Endometrial microvascular endothelial cells (primary cell): ENCODE data around the gene AAMP. TPM values are rescaled to one million over a fixed set of nuclear protein-coding genes. Genes with fewer than 3 reads are reported as not detected.

Experiments
- in situ Hi-C: cut with HindIII; loops from 2 replicates; pipeline ENCODE4 v1.10.0; 2017; ENCODE audit warnings: low sequenced_read_pairs, low pct_unique_long_range_greater_than_20kb; ENCODE audit errors: inconsistent ontology term
- total RNA-seq: library from RNA; depleted of rRNA; stranded (reverse); fragments of >200 nt; gene quantifications from one replicate; pipeline ENCODE4 v1.2.3, GENCODE V29; 2015; ENCODE audit errors: inconsistent ontology term

AAMP gene
- total RNA-seq, 1 donor from 2014 or later: 117 TPM

DNA sequence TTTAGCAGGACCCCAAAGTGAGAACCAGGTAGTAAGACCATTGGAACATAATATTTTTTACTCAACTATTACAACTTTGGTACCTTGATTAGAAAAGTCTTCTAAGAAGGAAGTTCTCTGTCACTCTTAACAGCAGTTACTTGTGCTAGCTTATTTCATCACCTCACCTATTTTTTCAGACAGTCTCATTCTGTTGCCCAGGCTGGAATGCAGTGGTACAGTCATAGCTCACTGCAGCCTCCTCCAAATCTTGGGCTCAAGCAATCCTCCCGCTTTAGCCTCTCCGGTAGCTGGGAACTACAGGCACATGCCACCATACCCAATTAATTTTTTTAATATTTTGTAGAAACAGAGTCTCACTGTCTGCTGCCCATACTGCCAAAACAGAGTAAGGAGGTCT lies 34.9 kb downstream of the AAMP start:
- in situ Hi-C loops: no loop called here

- in situ Hi-C loops: no loop called here
Measured at GRCh38 chr2:218234521-218234920, 35.4 kb downstream of the AAMP start.

GRCh38 chr2:218233543-218233942 lies 36.4 kb downstream of the AAMP start:
- in situ Hi-C loops: no loop called here

GRCh38 chr2:218230882-218231281 lies 39.1 kb downstream of the AAMP start:
- in situ Hi-C loops: no loop called here

DNA sequence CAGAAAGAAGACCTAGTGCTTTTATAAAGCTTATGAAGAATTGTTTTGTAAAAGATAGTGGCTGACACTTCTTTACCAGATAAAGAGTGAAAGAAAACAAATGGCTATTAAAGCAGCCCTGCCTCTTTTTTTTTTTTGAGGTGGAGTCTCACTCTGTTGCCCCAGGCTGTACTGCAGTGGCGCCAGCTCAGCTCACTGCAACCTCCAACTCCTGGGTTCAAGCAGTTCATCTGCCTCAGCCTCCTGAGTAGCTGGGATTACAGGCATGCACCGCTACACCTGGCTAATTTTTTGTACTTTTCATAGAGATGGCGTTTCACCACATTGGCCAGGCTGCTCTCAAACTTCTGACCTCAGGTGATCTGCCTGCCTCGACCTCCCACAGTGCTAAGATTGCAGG lies 40.1 kb downstream of the AAMP start:
- in situ Hi-C loops: no loop called here

DNA sequence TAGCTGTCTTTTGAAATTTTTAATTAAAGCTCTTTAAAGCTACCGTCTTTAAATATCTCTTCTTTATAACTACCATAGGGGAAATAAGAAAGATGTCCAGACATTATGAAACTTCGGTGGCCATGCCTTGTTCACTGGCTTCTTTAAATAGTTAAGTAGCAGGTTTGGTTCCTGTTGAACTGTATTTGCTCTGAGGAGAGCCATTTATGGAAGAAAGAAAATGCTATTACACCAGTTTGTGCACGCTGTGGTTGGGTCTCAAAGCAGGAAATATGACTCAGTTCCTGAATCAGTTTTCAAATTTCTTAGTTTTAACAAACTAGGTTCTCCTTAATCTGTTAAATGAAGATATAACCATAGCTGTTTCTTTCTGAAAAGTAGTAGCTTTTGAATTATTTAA lies 40.7 kb downstream of the AAMP start:
- in situ Hi-C loops: no loop called here

- in situ Hi-C loops: no loop called here
Measured at GRCh38 chr2:218228366-218229090, 41.4 kb downstream of the AAMP start.

- in situ Hi-C loops: no loop called here
Measured at GRCh38 chr2:218226903-218227302, 43.0 kb downstream of the AAMP start.

GRCh38 chr2:218224186-218224585 lies 45.8 kb downstream of the AAMP start:
- in situ Hi-C loops: no loop called here

DNA sequence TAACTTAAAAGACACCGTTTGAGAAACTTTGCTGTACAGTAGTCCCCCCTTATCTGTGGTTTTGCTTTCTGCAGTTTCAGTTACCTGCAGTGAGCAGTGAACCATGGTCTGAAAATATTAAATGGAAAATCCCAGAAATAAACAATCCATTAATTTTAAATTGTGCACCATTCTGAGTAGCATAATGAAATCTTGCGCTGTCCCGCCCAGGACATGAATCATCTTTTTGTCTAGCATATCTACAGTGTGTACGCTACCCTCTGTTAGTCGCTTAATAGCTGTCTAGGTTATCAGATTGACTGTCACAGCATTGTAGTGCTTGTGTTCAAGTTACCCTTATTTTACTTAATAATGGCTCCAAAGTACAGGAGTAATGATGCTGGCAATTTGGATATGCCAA lies 46.9 kb downstream of the AAMP start:
- in situ Hi-C loops: no loop called here

GRCh38 chr2:218221000-218221399 lies 48.9 kb downstream of the AAMP start:
- in situ Hi-C loops: no loop called here

GRCh38 chr2:218219934-218220333 lies 50.0 kb downstream of the AAMP start:
- in situ Hi-C loops: no loop called here

GRCh38 chr2:218218268-218219185 lies 51.4 kb downstream of the AAMP start:
- in situ Hi-C loops: no loop called here

- in situ Hi-C loops: no loop called here
Measured at GRCh38 chr2:218217360-218218267, 52.3 kb downstream of the AAMP start.

DNA sequence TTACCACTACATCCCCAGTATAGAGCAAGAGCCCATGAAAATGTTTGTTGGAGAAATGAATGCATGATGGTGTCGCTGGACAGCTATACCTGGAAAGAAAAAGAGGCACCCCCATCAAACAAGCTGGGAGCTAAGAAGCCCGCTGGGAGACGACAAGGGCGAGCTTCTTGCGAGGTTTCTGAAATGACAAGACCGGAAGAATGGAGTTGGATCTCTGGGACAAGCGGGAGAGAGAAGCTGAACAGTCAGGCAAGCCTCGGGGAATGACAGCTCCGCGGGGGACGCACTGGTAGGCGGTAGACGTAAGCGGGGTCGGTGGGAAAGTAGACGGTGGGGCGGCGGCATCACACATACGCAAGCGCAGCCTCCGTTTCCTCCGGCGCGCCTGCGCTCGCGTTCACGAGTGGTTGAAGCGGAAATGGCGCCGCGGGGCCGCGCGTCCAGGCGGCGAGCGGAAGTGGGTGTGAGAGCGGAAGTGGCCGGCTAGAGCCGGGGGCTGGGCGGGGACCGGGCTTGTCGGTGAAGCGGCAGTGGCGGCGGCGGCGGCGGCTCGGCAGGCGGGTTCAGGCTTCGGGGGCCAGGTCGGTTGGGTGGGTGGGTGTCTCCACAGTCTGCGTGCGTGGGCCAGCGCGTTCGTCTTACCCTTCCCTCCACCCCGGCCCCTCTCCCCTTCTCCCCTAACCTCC lies 53.1 kb downstream of the AAMP start, which contains the start of gene ARPC2:
ARPC2 (plus strand) TSS at position 516 of the 686 bp plus-strand sequence. CDS start 282 bp downstream, outside the sequence.
- in situ Hi-C loops: no loop called here

- in situ Hi-C loops: no loop called here
Measured at GRCh38 chr2:218216336-218216673, 53.6 kb downstream of the AAMP start.
